Measurements from ENCODE around the gene TUBE1. TPM values are rescaled to one million over a fixed set of nuclear protein-coding genes. Genes with fewer than 3 reads are reported as not detected.

TUBE1 gene
- total and polyA plus RNA-seq, 2 of the 4 experiments (the other 2 are of a cell fraction), result 7.9 to 8.6 TPM

GRCh38 chr6:112037783-112038216, 49.5 kb downstream of the TUBE1 start:
- ChIA-PET POLR2A (ENCODE audit: unreplicated experiment) (no interaction called here), CTCF (interaction anchor here (1.2 kb wide), 1 partner anchor 327 kb away, joined by 4 read pairs; no protein-coding TSS in a partner anchor)
- Histone ChIP-seq H3K4ac (ENCODE audit: low read depth, low read length) (peak overlapping the region; percentile 58; the same call in 1 of the 2 replicates), H2BK20ac (ENCODE audit: low read depth, low read length) (peak overlapping the region; percentile 43; the same call in 1 of the 2 replicates), H4K91ac (ENCODE audit: insufficient read depth, low read depth, low read length) (peak overlapping the region; percentile 33; the same call in 1 of the 2 replicates), H2AK9ac (replicated peaks; ENCODE audit: low read depth, low read length, poor library complexity) (no peak overlapping the region), H3K56ac (ENCODE audit: extremely low read depth, insufficient read depth, low read length) (no peak overlapping the region), H3K4me3 (ENCODE audit: insufficient read depth, low read depth, low read length) (no peak overlapping the region), H4K20me1 (ENCODE audit: insufficient read depth, low read length) (no peaks in the 10 kb centered on the region), H3K14ac (replicated peaks; ENCODE audit: low read depth, low read length) (peak overlapping the region; percentile 88), H3K9me1 (ENCODE audit: insufficient read depth, low read length) (peaks cover 17% of the 10 kb centered on the region; the same call in 1 of the 2 replicates), H3K27ac (ENCODE audit: insufficient read depth, low read length) (no peak overlapping the region), H3K79me1 (ENCODE audit: low read depth in 1 of 2, low read length in 2 of 2) (no peaks in the 10 kb centered on the region), H3K4me2 (ENCODE audit: low read depth, low read length) (peak overlapping the region; percentile 4; the same call in 1 of the 2 replicates), H2AFZ (replicated peaks; ENCODE audit: low read length, poor library complexity) (peak overlapping the region; percentile 78), H4K5ac (ENCODE audit: low read depth, low read length) (no peak overlapping the region), H3K27me3 (ENCODE audit: control insufficient read depth, insufficient read depth, low read length) (peaks cover 2% of the 10 kb centered on the region; the same call in 1 of the 2 replicates), H3K18ac (ENCODE audit: low read depth, low read length) (no peak overlapping the region), H3K36me3 (ENCODE audit: control insufficient read depth, insufficient read depth, low read length) (no peaks in the 10 kb centered on the region), H3K9ac (ENCODE audit: low read depth, low read length) (0 out of 2 replicates have a peak overlapping the region, but pooled peaks have one; percentile 26), H4K8ac (ENCODE audit: low read depth in 2 of 2, low read length in 2 of 2) (peak overlapping the region in 1 of 2 experiments; percentile 68; a peak in 1 of 4 replicates), H2BK120ac (ENCODE audit: low read depth, low read length) (peak overlapping the region; percentile 84; the same call in 1 of the 2 replicates), H3K9me3 (ENCODE audit: control insufficient read depth, insufficient read depth, low read length) (no peaks in the 10 kb centered on the region), H2BK15ac (ENCODE audit: low read depth, low read length) (peak overlapping the region; percentile 58; the same call in 1 of the 3 replicates), H2BK5ac (ENCODE audit: low read depth, low read length, poor library complexity, severe bottlenecking) (peak overlapping the region; percentile 47), H2AK5ac (ENCODE audit: low read depth, low read length) (no peak overlapping the region; the same call in none of the 2 replicates), H3K4me1 (ENCODE audit: control insufficient read depth, insufficient read depth, low read length) (peaks cover 6% of the 10 kb centered on the region), H3K23ac (ENCODE audit: low read depth, low read length) (no peak overlapping the region)
- in situ Hi-C loops (cut with MboI; ENCODE audit: low sequenced_read_pairs) (loop anchor here (25.0 kb wide), 2 partner anchors 675 to 1000 kb away; no protein-coding TSS in a partner anchor), dilution Hi-C loops (cut with HindIII; ENCODE audit: low sequenced_read_pairs, unreplicated experiment) (no loop called here), intact Hi-C loops (cut with micrococcal nuclease) (no loop called here)
- ATAC-seq (ENCODE audit: low read depth) (peak; percentile 96), DNase-seq (peak; percentile 90)
- BruUV-seq (replicated peaks), result no TSS peak
- 67% methylated on average over 3 of the region's 8 CpGs; no CpG with 5 or more reads in 1 of the 2 experiments for WGBS, 2 experiments (ENCODE audit: extremely low coverage in 2 of 2, insufficient read length in 1 of 2)
- TF ChIP-seq CTCF (conservative IDR thresholded peaks at IDR 0.05; ENCODE audit: low read depth, low read length) (no peak), MAZ (IDR thresholded peaks at IDR 0.05; ENCODE audit: borderline replicate concordance, low read depth, low read length) (no peak), FOS (IDR thresholded peaks at IDR 0.05; ENCODE audit: low read depth, low read length) (peak; percentile 62), RAD21 (IDR thresholded peaks at IDR 0.05; ENCODE audit: low read length) (no peak), SMC3 (IDR thresholded peaks at IDR 0.05; ENCODE audit: low read depth, low read length) (no peak), RCOR1 (IDR thresholded peaks at IDR 0.05; ENCODE audit: insufficient replicate concordance, low read length) (no peak), RFX5 (IDR thresholded peaks at IDR 0.05; ENCODE audit: low read depth, low read length) (no peak), CEBPB (IDR thresholded peaks at IDR 0.05; ENCODE audit: low read depth, low read length) (peak; percentile 45), POLR2A (IDR thresholded peaks at IDR 0.05; ENCODE audit: low read depth, low read length) (no peak; the same call in 1 of the 2 replicates), CHD1 (IDR thresholded peaks at IDR 0.05; ENCODE audit: low read depth, low read length) (0 out of 2 replicates have a peak, but pooled peaks have one; percentile 59), ELK1 (IDR thresholded peaks at IDR 0.05; ENCODE audit: borderline replicate concordance, low read depth, low read length) (no peak), BHLHE40 (IDR thresholded peaks at IDR 0.05; ENCODE audit: low read depth, low read length) (no peak), NFE2L2 (IDR thresholded peaks at IDR 0.05; ENCODE audit: low read depth, low read length) (no peak), USF2 (IDR thresholded peaks at IDR 0.05; ENCODE audit: low read depth, low read length) (peak; percentile 24; the same call in 1 of the 2 replicates), MAFK (IDR thresholded peaks at IDR 0.05; ENCODE audit: low read depth, low read length) (no peak)

Data from IMR-90 (cell line).